Epithelial cell of esophagus (primary cell): Measurements from ENCODE around the gene ZNF317.

ENCODE experiments used
- DNase-seq: peaks from one replicate; pipeline ENCODE4 v3.0.0; 2010; ENCODE audit warnings: low read depth
- H3K4me3 ChIP-seq: 2 replicates; pipeline ENCODE4 v1.5.1; 2011; ENCODE audit warnings: mild to moderate bottlenecking, low read length, control low read depth
- TF ChIP-seq, protein P1 (sequence below): IDR thresholded peaks from 2 replicates; pipeline ENCODE4 v1.5.1; 2011; ENCODE audit warnings: low read depth, mild to moderate bottlenecking, low read length, control low read depth, inconsistent platforms; ENCODE audit not compliant: insufficient read depth; ENCODE audit errors: missing control alignments

Gene ZNF317

DNA sequence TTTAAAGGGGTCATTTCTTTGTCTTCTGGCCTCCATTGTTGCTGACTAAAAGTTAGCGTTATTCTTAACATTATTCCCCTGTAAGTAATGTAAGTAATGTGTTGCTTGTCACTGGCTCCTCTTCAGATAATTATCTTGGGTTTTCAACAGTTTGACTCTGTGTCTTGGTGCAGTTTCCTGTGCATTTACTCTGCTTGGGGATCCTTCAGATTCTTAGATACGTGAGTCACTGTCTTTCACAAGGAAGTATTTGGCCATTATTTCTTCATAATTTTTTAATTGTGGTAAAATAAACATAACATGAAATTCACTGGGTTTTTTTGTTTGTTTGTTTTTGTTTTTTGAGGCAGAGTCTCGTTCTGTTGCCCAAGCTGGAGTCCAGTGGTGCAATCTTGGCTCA, 25.1 kb downstream of the ZNF317 start:
- TF ChIP-seq, protein P1, sequence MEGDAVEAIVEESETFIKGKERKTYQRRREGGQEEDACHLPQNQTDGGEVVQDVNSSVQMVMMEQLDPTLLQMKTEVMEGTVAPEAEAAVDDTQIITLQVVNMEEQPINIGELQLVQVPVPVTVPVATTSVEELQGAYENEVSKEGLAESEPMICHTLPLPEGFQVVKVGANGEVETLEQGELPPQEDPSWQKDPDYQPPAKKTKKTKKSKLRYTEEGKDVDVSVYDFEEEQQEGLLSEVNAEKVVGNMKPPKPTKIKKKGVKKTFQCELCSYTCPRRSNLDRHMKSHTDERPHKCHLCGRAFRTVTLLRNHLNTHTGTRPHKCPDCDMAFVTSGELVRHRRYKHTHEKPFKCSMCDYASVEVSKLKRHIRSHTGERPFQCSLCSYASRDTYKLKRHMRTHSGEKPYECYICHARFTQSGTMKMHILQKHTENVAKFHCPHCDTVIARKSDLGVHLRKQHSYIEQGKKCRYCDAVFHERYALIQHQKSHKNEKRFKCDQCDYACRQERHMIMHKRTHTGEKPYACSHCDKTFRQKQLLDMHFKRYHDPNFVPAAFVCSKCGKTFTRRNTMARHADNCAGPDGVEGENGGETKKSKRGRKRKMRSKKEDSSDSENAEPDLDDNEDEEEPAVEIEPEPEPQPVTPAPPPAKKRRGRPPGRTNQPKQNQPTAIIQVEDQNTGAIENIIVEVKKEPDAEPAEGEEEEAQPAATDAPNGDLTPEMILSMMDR = no peak
- H3K4me3 ChIP-seq = no peak overlapping the region
- peak; percentile 14 for DNase-seq

DNA sequence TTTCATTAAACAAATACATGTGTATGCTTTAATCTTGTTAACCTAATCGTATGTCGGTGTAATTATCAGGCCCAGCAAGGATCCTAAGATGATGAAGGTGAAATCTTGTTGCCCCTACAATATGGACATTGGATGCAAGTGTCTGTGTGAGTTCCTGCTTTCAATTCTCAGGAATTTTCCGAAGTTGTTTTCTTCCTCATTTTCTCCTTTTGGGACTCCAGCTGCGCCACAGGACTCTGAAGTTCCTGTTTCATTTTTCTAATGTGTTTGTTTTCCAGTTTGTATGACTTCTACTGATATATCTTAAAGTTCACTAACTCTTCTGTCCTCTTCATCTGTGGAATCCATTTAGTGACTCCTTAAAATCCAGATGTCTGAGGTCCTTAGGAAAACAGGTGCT, 26.6 kb downstream of the ZNF317 start:
- DNase-seq = no peak
- TF ChIP-seq, protein P1 = no peak
- H3K4me3 ChIP-seq = no peak overlapping the region

DNA sequence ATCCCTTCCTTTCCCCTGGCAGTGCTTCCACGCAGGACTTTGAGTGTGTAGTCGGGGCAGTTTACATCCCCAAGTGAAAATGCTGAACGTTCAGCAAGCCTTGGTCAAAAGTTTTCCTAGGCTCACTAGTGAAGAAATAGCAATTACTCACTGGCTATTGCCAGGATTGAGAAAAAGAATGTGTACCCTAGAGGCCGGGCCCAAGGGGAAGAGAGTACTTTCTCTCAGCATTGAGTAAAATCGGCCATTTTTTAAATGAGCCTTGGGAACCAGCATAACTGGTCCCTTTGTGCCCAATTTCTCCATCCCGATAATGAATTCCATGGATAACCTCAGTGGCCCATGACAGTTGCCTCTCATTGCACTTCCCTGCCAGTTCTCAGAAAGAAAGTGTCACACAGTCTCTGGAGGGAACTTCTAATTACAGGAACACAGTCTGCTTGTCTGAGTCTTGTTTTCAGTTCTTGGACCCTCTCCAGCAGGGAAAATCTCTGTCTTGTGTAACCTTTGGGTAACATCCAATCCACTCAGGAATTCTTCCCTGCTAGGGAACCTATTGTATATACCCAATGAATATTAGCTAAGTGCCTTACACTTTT, 31.3 kb downstream of the ZNF317 start:
- no peak for DNase-seq
- TF ChIP-seq, protein P1 = no peak

DNA sequence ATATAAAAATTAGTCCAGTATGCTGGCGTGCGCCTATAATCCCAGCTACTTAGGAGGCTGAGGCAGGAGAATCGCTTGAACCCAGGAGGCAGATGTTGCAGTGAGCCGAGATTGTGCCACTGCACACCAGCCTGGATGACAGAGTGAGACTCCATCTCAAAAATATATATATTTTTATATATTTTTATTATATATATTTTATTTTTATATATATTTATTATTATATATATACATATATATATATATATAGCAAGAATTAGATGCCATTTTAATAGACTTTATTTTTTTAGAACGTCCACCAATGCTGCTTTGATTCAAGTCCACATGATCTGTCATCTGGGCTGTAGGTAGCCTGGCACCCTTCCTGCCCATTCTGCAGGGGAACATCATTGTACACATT, 35.1 kb downstream of the ZNF317 start:
- DNase-seq = no peak
- no peak overlapping the region for H3K4me3 ChIP-seq
- TF ChIP-seq, protein P1 = no peak

More for the DNA sequence above, 31.3 kb downstream of the ZNF317 start:
- no peak overlapping the region for H3K4me3 ChIP-seq

DNA sequence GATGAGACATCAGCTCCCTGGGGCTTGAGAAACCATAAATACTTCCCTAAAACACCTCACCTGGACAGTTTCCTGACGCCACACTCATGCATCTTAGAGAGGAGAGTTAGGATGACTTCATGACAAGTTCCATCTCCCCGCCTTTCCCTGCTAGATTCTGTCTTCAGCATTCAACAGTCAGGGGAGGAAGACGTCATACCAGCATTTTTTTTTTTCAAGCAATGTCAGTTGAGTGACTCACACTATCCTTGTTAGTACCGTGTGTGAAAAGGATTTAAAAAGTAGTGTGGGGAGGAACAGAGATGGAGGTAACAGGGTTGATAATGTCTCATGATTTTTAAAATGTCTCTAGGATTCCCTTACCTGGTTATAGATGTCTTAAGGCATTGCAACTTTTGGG, 38.7 kb downstream of the ZNF317 start, which contains the start of gene OR7D2:
OR7D2 (plus strand) TSS at position 79 of the 400 bp plus-strand sequence. CDS start 6,803 bp downstream, outside the sequence.
- no peak within 1 kb of the TSS for H3K4me3 ChIP-seq
- TF ChIP-seq, protein P1 = no peak
- peak; percentile 23 for DNase-seq

DNA sequence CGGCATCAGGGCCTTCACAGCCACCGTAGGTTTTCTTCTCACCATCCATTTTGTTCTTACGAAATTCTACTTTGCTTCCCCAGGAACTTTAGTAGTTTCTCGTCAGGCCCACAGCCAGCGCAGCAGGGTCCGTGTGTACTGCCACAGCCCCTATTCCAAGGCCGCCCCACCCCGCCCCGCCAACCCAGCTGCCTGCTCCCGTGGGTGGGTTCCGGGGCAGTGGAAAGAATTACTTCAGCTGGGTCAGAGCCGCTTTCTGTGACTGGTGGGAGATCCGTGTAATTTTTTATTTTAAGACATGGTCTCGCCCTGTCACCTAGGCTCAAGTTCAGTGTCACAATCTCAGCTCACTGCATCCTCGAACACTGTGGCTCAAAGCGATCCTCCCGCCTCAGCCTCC, 42.8 kb downstream of the ZNF317 start:
- H3K4me3 ChIP-seq = no peak overlapping the region
- TF ChIP-seq, protein P1 = no peak
- DNase-seq = no peak

DNA sequence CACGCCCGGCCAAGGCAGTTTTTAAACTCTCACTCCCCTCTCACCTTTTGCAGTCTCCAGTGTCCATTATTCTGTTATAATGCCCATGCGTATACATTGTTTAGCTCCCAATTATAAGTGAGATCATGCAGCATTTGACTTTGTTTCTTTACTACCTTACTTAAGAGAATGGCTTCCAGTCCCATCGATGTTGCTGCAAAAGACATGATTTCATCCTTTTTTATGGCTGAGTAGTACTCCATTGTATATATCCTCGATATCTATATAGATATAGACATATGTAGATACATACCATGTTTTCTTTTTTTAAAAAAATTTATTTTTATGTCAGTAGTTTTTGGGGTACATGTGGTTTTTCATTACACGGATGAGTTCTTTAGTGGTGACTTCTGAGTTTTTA, 47.0 kb downstream of the ZNF317 start:
- TF ChIP-seq, protein P1 = no peak
- H3K4me3 ChIP-seq = no peak overlapping the region
- no peak for DNase-seq
